ENCODE data around the gene DEFB114. TPM values are rescaled to one million over a fixed set of nuclear protein-coding genes. Genes with fewer than 3 reads are reported as not detected.

The DEFB114 gene
- total RNA-seq, 2 donors from 2014 or later: not detected

GRCh38 chr6:49935387-49935786 is 28.6 kb downstream of the DEFB114 start:
- Histone ChIP-seq H3K27ac (no peak overlapping the region), H3K4me1 (no peaks in the 10 kb centered on the region)
- TF ChIP-seq, protein P1, sequence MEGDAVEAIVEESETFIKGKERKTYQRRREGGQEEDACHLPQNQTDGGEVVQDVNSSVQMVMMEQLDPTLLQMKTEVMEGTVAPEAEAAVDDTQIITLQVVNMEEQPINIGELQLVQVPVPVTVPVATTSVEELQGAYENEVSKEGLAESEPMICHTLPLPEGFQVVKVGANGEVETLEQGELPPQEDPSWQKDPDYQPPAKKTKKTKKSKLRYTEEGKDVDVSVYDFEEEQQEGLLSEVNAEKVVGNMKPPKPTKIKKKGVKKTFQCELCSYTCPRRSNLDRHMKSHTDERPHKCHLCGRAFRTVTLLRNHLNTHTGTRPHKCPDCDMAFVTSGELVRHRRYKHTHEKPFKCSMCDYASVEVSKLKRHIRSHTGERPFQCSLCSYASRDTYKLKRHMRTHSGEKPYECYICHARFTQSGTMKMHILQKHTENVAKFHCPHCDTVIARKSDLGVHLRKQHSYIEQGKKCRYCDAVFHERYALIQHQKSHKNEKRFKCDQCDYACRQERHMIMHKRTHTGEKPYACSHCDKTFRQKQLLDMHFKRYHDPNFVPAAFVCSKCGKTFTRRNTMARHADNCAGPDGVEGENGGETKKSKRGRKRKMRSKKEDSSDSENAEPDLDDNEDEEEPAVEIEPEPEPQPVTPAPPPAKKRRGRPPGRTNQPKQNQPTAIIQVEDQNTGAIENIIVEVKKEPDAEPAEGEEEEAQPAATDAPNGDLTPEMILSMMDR (IDR thresholded peaks at IDR 0.05): no peak

GRCh38 chr6:49934770-49935169 is 29.2 kb downstream of the DEFB114 start:
- Histone ChIP-seq H3K9me3 (no peaks in the 10 kb centered on the region), H3K36me3 (no peaks in the 10 kb centered on the region), H3K4me1 (no peaks in the 10 kb centered on the region), H3K27me3 (no peaks in the 10 kb centered on the region), H3K4me3 (no peak overlapping the region), H3K27ac (no peak overlapping the region)
- TF ChIP-seq, protein P1 (IDR thresholded peaks at IDR 0.05): no peak
- no peak for DNase-seq (ENCODE audit: low spot score)

More at GRCh38 chr6:49935387-49935786, 28.6 kb downstream of the DEFB114 start:
- no peak for DNase-seq (ENCODE audit: low spot score)
- Histone ChIP-seq H3K9me3 (no peaks in the 10 kb centered on the region), H3K4me3 (no peak overlapping the region), H3K27me3 (no peaks in the 10 kb centered on the region), H3K36me3 (no peaks in the 10 kb centered on the region)

DNA sequence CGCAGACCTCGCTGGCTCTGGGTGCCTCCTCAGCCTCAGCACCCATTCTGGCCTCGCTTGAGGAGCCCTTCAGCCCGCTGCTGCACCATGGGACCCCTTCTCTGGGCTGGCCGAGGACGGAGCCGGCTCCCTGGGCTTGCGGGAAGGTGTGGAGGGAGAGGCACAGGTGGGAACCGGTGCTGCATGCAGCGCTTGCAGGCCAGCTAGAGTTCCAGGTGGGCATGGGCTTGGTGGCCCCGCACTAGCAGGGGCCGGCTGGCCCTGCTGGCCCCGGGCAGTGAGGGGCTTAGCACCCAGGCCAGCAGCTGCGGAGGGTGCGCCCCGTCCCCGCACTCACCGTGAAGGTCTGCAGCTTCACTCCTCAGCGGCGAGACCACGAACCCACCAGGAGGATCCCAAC is 30.4 kb downstream of the DEFB114 start:
- no peak for DNase-seq (ENCODE audit: low spot score)
- Histone ChIP-seq H3K27me3 (no peaks in the 10 kb centered on the region), H3K4me3 (no peak overlapping the region)

DNA sequence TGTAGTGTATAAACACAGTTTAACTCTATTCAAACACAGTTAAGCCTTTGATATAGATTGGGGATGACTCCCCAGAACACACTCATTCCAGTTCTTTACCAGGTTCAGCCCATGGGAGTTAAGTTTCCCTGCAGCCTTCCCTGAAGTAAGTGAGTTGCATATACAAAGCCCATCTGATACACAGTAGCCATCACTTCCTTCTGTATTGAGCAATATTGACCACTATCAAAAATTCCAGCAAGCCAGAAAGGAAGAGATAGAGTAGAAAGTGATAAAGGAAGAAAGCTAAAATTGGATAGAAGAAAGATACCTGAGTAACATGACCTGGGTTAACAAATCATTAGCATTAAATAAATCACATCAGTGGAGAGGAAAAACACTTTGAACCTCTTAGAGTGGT is 34.6 kb downstream of the DEFB114 start:
- Histone ChIP-seq H3K9me3 (no peaks in the 10 kb centered on the region), H3K4me1 (no peaks in the 10 kb centered on the region), H3K27me3 (no peaks in the 10 kb centered on the region), H3K27ac (no peak overlapping the region), H3K36me3 (no peaks in the 10 kb centered on the region), H3K4me3 (no peak overlapping the region)
- no peak for DNase-seq (ENCODE audit: low spot score)
- TF ChIP-seq, protein P1 (IDR thresholded peaks at IDR 0.05): no peak

More for the DNA sequence above, 30.4 kb downstream of the DEFB114 start:
- Histone ChIP-seq H3K36me3 (no peaks in the 10 kb centered on the region), H3K9me3 (no peaks in the 10 kb centered on the region), H3K27ac (no peak overlapping the region), H3K4me1 (no peaks in the 10 kb centered on the region)
- TF ChIP-seq, protein P1 (IDR thresholded peaks at IDR 0.05): no peak

DNA sequence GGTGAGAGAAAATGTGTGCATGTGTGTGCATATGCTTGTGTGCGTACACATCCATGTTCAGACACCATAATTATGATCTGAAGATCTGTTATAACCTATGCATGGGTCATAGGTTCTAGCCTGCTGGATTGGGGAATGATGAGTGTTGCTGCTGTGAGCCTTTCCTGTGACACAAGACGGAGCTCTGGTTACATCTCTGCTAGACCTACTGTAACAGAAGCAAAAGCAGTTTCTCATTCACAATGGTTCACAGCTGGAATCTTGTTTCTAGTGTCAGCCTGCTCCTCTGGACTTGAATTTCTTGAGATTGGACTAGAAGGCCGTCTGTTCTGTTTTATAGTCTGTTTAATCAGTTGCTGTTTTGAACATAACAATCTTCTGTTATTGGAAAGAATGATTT is 40.1 kb downstream of the DEFB114 start:
- TF ChIP-seq, protein P1 (IDR thresholded peaks at IDR 0.05): no peak
- H3K36me3 ChIP-seq: no peaks in the 10 kb centered on the region
- no peak overlapping the region for H3K4me3 ChIP-seq
- H3K27me3 ChIP-seq: no peaks in the 10 kb centered on the region
- no peak for DNase-seq (ENCODE audit: low spot score)
- H3K9me3 ChIP-seq: no peaks in the 10 kb centered on the region
- H3K4me1 ChIP-seq: no peaks in the 10 kb centered on the region
- no peak overlapping the region for H3K27ac ChIP-seq

DNA sequence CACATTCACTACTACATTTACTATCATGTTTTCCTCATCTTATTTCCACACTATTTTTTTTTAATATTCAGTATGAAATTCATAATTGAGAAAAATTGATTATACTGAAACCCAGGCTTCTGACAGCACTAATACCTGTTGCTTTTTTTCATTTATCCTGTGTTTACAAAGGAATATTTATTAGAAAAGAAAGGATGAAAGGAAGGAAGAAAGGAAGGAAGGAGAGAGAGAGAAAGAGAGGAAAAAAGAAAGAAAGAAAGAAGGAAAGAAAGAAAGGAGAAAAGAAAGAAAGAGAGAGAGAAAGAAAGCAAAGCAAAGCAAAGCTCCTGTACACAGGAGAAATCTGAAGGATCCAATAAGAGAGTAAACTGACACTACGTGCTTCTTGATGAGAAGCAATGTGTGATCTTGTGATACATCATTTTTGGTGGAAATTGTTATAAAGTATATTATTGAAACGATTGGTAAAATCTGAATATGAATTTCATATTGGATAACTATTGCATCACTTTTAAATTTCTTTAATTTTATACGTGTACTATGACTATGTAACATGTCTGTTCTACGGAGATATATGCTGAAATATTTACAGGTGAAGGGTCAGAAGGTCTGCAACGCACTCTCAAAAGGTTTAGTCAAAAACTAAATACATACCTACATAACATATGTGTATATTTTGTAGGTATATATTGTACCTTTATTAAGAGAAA is 43.9 kb downstream of the DEFB114 start:
- DNase-seq (ENCODE audit: low spot score): no peak
- no peak overlapping the region for H3K4me3 ChIP-seq
- H3K27me3 ChIP-seq: no peaks in the 10 kb centered on the region

More for the DNA sequence above, 43.9 kb downstream of the DEFB114 start:
- Histone ChIP-seq H3K36me3 (no peaks in the 10 kb centered on the region), H3K4me1 (peaks cover 0 to 2% of the 10 kb centered on the region in 2 donors), H3K9me3 (no peaks in the 10 kb centered on the region), H3K27ac (no peak overlapping the region)
- TF ChIP-seq, protein P1 (IDR thresholded peaks at IDR 0.05): no peak

Measured in right atrium auricular region (tissue), 2 donors.